Upper lobe of right lung (tissue), 1 donor: Measurements from ENCODE around the gene TRMT13. TPM values are rescaled to one million over a fixed set of nuclear protein-coding genes. Genes with fewer than 3 reads are reported as not detected.
"Not testable (repeated sequence)": the region's sequence is repeated elsewhere in the genome, so short reads cannot be mapped to it uniquely, and the experiment has no call there.

ENCODE experiments used
- ATAC-seq: fragments of 200-7000 bp; cut with Tn5 transposase; one replicate; pipeline ENCODE4 v1.9.1; 2020; ENCODE audit warnings: mild to moderate bottlenecking, moderate library complexity
- DNase-seq: peaks from one replicate; pipeline ENCODE4 v3.0.0-alpha.2; 2020
- H3K27ac ChIP-seq: fragments of 200-600 bp; one replicate; pipeline ENCODE4 v1.8.0; 2022
- H3K27me3 ChIP-seq: fragments of 200-600 bp; one replicate; pipeline ENCODE4 v1.8.0; 2022; ENCODE audit warnings: mild to moderate bottlenecking
- H3K36me3 ChIP-seq: fragments of 200-600 bp; one replicate; pipeline ENCODE4 v1.8.0; 2022
- H3K4me1 ChIP-seq: fragments of 200-600 bp; one replicate; pipeline ENCODE4 v1.8.0; 2022
- H3K4me3 ChIP-seq: fragments of 200-600 bp; one replicate; pipeline ENCODE4 v1.8.0; 2022; ENCODE audit warnings: mild to moderate bottlenecking
- H3K9me3 ChIP-seq: fragments of 200-600 bp; one replicate; pipeline ENCODE4 v1.8.0; 2022
- CTCF ChIP-seq: fragments of 200-600 bp; IDR thresholded peaks from one replicate; pipeline ENCODE4 v1.8.0; 2022; ENCODE audit warnings: antibody characterized with exemption
- intact Hi-C: fragments of 100-400 bp; cut with DNase I; formaldehyde crosslinking; loops from one replicate; pipeline ENCODE4 v1.11.0; 2022
- total RNA-seq: library from RNA; stranded (reverse); fragmentation: NEBNext Ultra II Directional; extraction: Animal tissue kit (Norgen Biotek cat#: 25700); gene quantifications from one replicate; pipeline ENCODE4 v1.2.1, GENCODE V29; 2021
- donor health status: DM: no; HTN: yes; CAD: no; lungs with severe emphysema.

Gene TRMT13
- total RNA-seq, 1 donor from 2014 or later: 12.4 TPM

- intact Hi-C loops: no loop called here
- ATAC-seq (no peak), DNase-seq (no peak)
- Histone ChIP-seq H3K4me3 (no peak overlapping the region), H3K27ac (no peak overlapping the region), H3K9me3 (no peaks in the 10 kb centered on the region), H3K4me1 (no peaks in the 10 kb centered on the region), H3K36me3 (no peaks in the 10 kb centered on the region), H3K27me3 (no peaks in the 10 kb centered on the region)
- TF ChIP-seq CTCF: no peak
These were observed 50.4 kb downstream of the TRMT13 start for GRCh38 chr1:100183370-100183769.

GRCh38 chr1:100184536-100184935 lies 51.6 kb downstream of the TRMT13 start:
- no peak for ATAC-seq

GRCh38 chr1:100187912-100188311 lies 54.9 kb downstream of the TRMT13 start:
- intact Hi-C loops: no loop called here
- no peak overlapping the region for H3K4me3 ChIP-seq
- no peaks in the 10 kb centered on the region for H3K4me1 ChIP-seq
- H3K36me3 ChIP-seq: peaks cover under 1% of the 10 kb centered on the region
- DNase-seq (no peak), ATAC-seq (peak; percentile 71)
- H3K27ac ChIP-seq: no peak overlapping the region
- H3K9me3 ChIP-seq: no peaks in the 10 kb centered on the region
- no peaks in the 10 kb centered on the region for H3K27me3 ChIP-seq
- no peak for TF ChIP-seq CTCF

More at GRCh38 chr1:100184536-100184935, 51.6 kb downstream of the TRMT13 start:
- no peak overlapping the region for H3K4me3 ChIP-seq
- H3K36me3 ChIP-seq: no peaks in the 10 kb centered on the region
- H3K4me1 ChIP-seq: no peaks in the 10 kb centered on the region
- intact Hi-C loops: no loop called here
- no peaks in the 10 kb centered on the region for H3K9me3 ChIP-seq
- H3K27ac ChIP-seq: no peak overlapping the region
- H3K27me3 ChIP-seq: no peaks in the 10 kb centered on the region
- no peak for DNase-seq
- TF ChIP-seq CTCF: no peak

- no peaks in the 10 kb centered on the region for H3K27me3 ChIP-seq
- H3K27ac ChIP-seq: no peak overlapping the region
- ATAC-seq (no peak), DNase-seq (no peak)
- no peaks in the 10 kb centered on the region for H3K4me1 ChIP-seq
- H3K9me3 ChIP-seq: no peaks in the 10 kb centered on the region
- peaks cover 7% of the 10 kb centered on the region for H3K36me3 ChIP-seq
- intact Hi-C loops: no loop called here
- TF ChIP-seq CTCF: no peak
- no peak overlapping the region for H3K4me3 ChIP-seq
These were observed 55.7 kb downstream of the TRMT13 start for GRCh38 chr1:100188617-100189016.

GRCh38 chr1:100198596-100198995 lies 65.6 kb downstream of the TRMT13 start:
- intact Hi-C loops: no loop called here
- ATAC-seq (no peak), DNase-seq (no peak)
- no peak for TF ChIP-seq CTCF
- Histone ChIP-seq H3K4me1 (no peaks in the 10 kb centered on the region), H3K4me3 (no peak overlapping the region), H3K27ac (no peak overlapping the region), H3K36me3 (peaks cover 76% of the 10 kb centered on the region), H3K27me3 (no peaks in the 10 kb centered on the region), H3K9me3 (no peaks in the 10 kb centered on the region)

GRCh38 chr1:100200060-100200459 lies 67.1 kb downstream of the TRMT13 start:
- ATAC-seq, DNase-seq, H3K27me3 ChIP-seq, H3K4me1 ChIP-seq, H3K4me3 ChIP-seq, intact Hi-C loops, H3K9me3 ChIP-seq, H3K27ac ChIP-seq: not testable (repeated sequence)
- peaks cover 73% of the 10 kb centered on the region for H3K36me3 ChIP-seq

Other genes with a start within 250 kb of the TRMT13 start
- gene SLC35A3, start 163.2 kb upstream of the TRMT13 start, total RNA-seq: 30.4 TPM
- gene SASS6, start 233 bp upstream of the TRMT13 start, total RNA-seq: 2.4 TPM
- gene LRRC39, start 45.1 kb downstream of the TRMT13 start, total RNA-seq: 0.58 TPM
- 15.7 TPM for gene DBT, start 116.7 kb downstream of the TRMT13 start, total RNA-seq
- gene RTCA, start 133.1 kb downstream of the TRMT13 start, total RNA-seq: 27.7 TPM
- 12.0 TPM for gene CDC14A, start 219.3 kb downstream of the TRMT13 start, total RNA-seq